Esophagus muscularis mucosa (tissue), 4 donors: ENCODE results near the gene FEV. TPM values are rescaled to one million over a fixed set of nuclear protein-coding genes. Genes with fewer than 3 reads are reported as not detected.

Experiments used
- DNase-seq: peaks from one replicate; pipeline ENCODE4 v3.0.0-alpha.2; 2017; ENCODE audit errors: extremely low spot score
- H3K27ac ChIP-seq, 4 donors: fragments of 200-600 bp; sonication (generic); replicated peaks in 1 of 4; 1 replicate in 3 of 4; 2 replicates in 1 of 4; pipeline ENCODE4 v1.5.1; 2016 to 2019; ENCODE audit warnings: mild to moderate bottlenecking in 1 of 4
- H3K27me3 ChIP-seq, 4 donors: fragments of 200-600 bp; sonication (generic); one replicate each; pipeline versions ENCODE4 v1.5.1 to v1.6.0; 2016 to 2019
- H3K36me3 ChIP-seq, 4 donors: fragments of 200-600 bp; sonication (generic); one replicate each; pipeline ENCODE4 v1.5.1; 2016 to 2019
- H3K4me1 ChIP-seq, 4 donors: fragments of 200-600 bp; sonication (generic); one replicate each; pipeline ENCODE4 v1.5.1; 2016 to 2019
- H3K4me3 ChIP-seq, 4 donors: fragments of 200-600 bp; sonication (generic); 1 replicate in 2 of 4; 2 replicates in 2 of 4; pipeline ENCODE4 v1.5.1; 2016 to 2019; ENCODE audit warnings: mild to moderate bottlenecking in 4 of 4, moderate library complexity in 1 of 4
- H3K9me3 ChIP-seq, 4 donors: fragments of 200-600 bp; sonication (generic); 1 replicate in 3 of 4; 2 replicates in 1 of 4; pipeline ENCODE4 v1.5.1; 2016 to 2019
- CTCF ChIP-seq, 3 experiments: fragments of 200-600 bp in 2 of 3; fragments of 450-650 bp in 1 of 3; sonication (generic) in 2 of 3; IDR thresholded peaks; one replicate each; pipeline ENCODE4 v1.5.1; 2017 to 2019; ENCODE audit warnings: antibody characterized with exemption in 3 of 3, mild to moderate bottlenecking in 2 of 3, moderate library complexity in 1 of 3
- EP300 ChIP-seq: sonication (generic); formaldehyde crosslinking; IDR thresholded peaks from one replicate; pipeline ENCODE4 v1.6.1; 2017; ENCODE audit warnings: antibody characterized with exemption
- POLR2A ChIP-seq: fragments of 450-650 bp; IDR thresholded peaks from one replicate; pipeline ENCODE4 v1.6.1; 2017; ENCODE audit warnings: antibody characterized with exemption, moderate library complexity, mild to moderate bottlenecking, low read depth
- POLR2AphosphoS5 ChIP-seq, 2 donors: sonication (generic); formaldehyde crosslinking; IDR thresholded peaks; one replicate each; pipeline ENCODE4 v1.6.1; 2017; ENCODE audit warnings: antibody characterized with exemption in 2 of 2
- WGBS: methylation state at CpG from one replicate; pipeline ENCODE4 v1.1.5; 2018; 5-methylcytosine and 5-hydroxymethylcytosine counted together
- intact Hi-C: fragments of 100-400 bp; cut with DNase I; formaldehyde crosslinking; loops from one replicate; pipeline ENCODE4 v1.15.1; 2023
- total RNA-seq, 4 donors: library from RNA; depleted of rRNA; stranded (reverse); fragments of >200 nt; gene quantifications; one replicate each; pipeline versions ENCODE4 v1.1.0 to v1.2.1, GENCODE V29; 2016

FEV gene
- total RNA-seq, 4 donors from 2014 or later: not detected

- Histone ChIP-seq H3K27ac (no peak overlapping the region), H3K4me1 (peaks cover 0 to 46% (median 33%) of the 10 kb centered on the region in 4 donors), H3K9me3 (no peaks in the 10 kb centered on the region), H3K36me3 (no peaks in the 10 kb centered on the region), H3K27me3 (peaks cover 0 to 93% (median 58%) of the 10 kb centered on the region in 4 donors), H3K4me3 (peak overlapping the region in 1 of 4 donors; percentile 3)
- intact Hi-C loops: no loop called here
- WGBS: 4% methylated on average over 35 of the region's 42 CpGs
- DNase-seq: no peak
- TF ChIP-seq POLR2AphosphoS5 (IDR thresholded peaks at IDR 0.05): no peak
- TF ChIP-seq EP300: no peak
- TF ChIP-seq POLR2A: no peak
- TF ChIP-seq CTCF (IDR thresholded peaks at IDR 0.05): no peak
Measured at GRCh38 chr2:218962859-218963492, 22.0 kb downstream of the FEV start.

- 14% methylated on average over 34 of the region's 34 CpGs for WGBS
- Histone ChIP-seq H3K4me3 (no peak overlapping the region), H3K27me3 (peaks cover 0 to 97% (median 58%) of the 10 kb centered on the region in 4 donors), H3K9me3 (no peaks in the 10 kb centered on the region), H3K27ac (no peak overlapping the region), H3K4me1 (peaks cover 0 to 46% (median 33%) of the 10 kb centered on the region in 4 donors), H3K36me3 (no peaks in the 10 kb centered on the region)
- TF ChIP-seq CTCF (IDR thresholded peaks at IDR 0.05) (no peak), POLR2A (no peak), EP300 (no peak), POLR2AphosphoS5 (IDR thresholded peaks at IDR 0.05) (no peak)
- intact Hi-C loops: no loop called here
- no peak for DNase-seq
Measured at GRCh38 chr2:218961651-218962570, 23.1 kb downstream of the FEV start.

GRCh38 chr2:218961229-218961628 is 23.8 kb downstream of the FEV start:
- DNase-seq: no peak
- no peak for TF ChIP-seq EP300
- 10% methylated on average over 4 of the region's 4 CpGs for WGBS
- intact Hi-C loops: no loop called here
- Histone ChIP-seq H3K27ac (no peak overlapping the region), H3K36me3 (no peaks in the 10 kb centered on the region), H3K27me3 (peaks cover 0 to 97% (median 58%) of the 10 kb centered on the region in 4 donors), H3K4me3 (no peak overlapping the region), H3K4me1 (peaks cover 0 to 46% (median 33%) of the 10 kb centered on the region in 4 donors), H3K9me3 (no peaks in the 10 kb centered on the region)

GRCh38 chr2:218960309-218961165 is 24.4 kb downstream of the FEV start:
- H3K4me1 ChIP-seq: peaks cover 0 to 46% (median 33%) of the 10 kb centered on the region in 4 donors
- WGBS: 3% methylated on average over 18 of the region's 87 CpGs
- H3K27me3 ChIP-seq: peaks cover 0 to 98% (median 57%) of the 10 kb centered on the region in 4 donors
- H3K36me3 ChIP-seq: no peaks in the 10 kb centered on the region
- TF ChIP-seq CTCF (IDR thresholded peaks at IDR 0.05) (no peak), EP300 (no peak), POLR2A (no peak), POLR2AphosphoS5 (IDR thresholded peaks at IDR 0.05) (no peak)
- H3K4me3 ChIP-seq: peak overlapping the region in 3 of 4 donors; percentile 47 to 54 (median 49)
- intact Hi-C loops: no loop called here
- H3K27ac ChIP-seq: no peak overlapping the region
- no peaks in the 10 kb centered on the region for H3K9me3 ChIP-seq
- DNase-seq: no peak
